Mesendoderm (in vitro differentiated cells): ENCODE results near the gene GRAMD4.

Experiments
- DNase-seq: peaks from one replicate; pipeline ENCODE4 v3.0.0; 2013
- H2AK5ac ChIP-seq: 2 replicates; pipeline ENCODE4 v1.6.1; 2013; ENCODE audit warnings: low read length, inconsistent platforms
- H2BK120ac ChIP-seq: 2 replicates; pipeline ENCODE4 v1.6.1; 2013; ENCODE audit warnings: low read depth, mild to moderate bottlenecking, low read length, moderate library complexity, mixed read lengths
- H2BK15ac ChIP-seq: replicated peaks from 2 replicates; pipeline ENCODE4 v1.6.1; 2013; ENCODE audit warnings: low read depth, mild to moderate bottlenecking, moderate library complexity
- H2BK5ac ChIP-seq: 2 replicates; pipeline ENCODE4 v1.6.1; 2013; ENCODE audit warnings: low read length, inconsistent platforms
- H3K18ac ChIP-seq: 2 replicates; pipeline ENCODE4 v1.6.1; 2013; ENCODE audit warnings: mild to moderate bottlenecking, low read length, mixed read lengths
- H3K23ac ChIP-seq: one replicate; pipeline ENCODE4 v1.6.1; 2013; ENCODE audit warnings: low read length
- H3K27ac ChIP-seq: 2 replicates; pipeline ENCODE4 v1.5.1; 2013; ENCODE audit warnings: low read depth, mild to moderate bottlenecking, inconsistent platforms, low read length, moderate library complexity
- H3K27me3 ChIP-seq: 2 replicates; pipeline ENCODE4 v1.6.1; 2013; ENCODE audit warnings: low read length, control low read depth, mild to moderate bottlenecking, inconsistent platforms; ENCODE audit not compliant: insufficient read depth, poor library complexity
- H3K36me3 ChIP-seq: 2 replicates; pipeline ENCODE4 v1.6.1; 2013; ENCODE audit warnings: low read length, inconsistent platforms; ENCODE audit not compliant: control insufficient read depth, insufficient read depth
- H3K4ac ChIP-seq: one replicate; pipeline ENCODE4 v1.6.1; 2013; ENCODE audit warnings: low read depth, mild to moderate bottlenecking, low read length, moderate library complexity
- H3K4me1 ChIP-seq: 2 replicates; pipeline ENCODE4 v1.6.1; 2013; ENCODE audit warnings: low read depth, low read length, inconsistent platforms; ENCODE audit not compliant: control insufficient read depth
- H3K4me2 ChIP-seq: 2 replicates; pipeline ENCODE4 v1.6.1; 2013; ENCODE audit warnings: low read length
- H3K4me3 ChIP-seq: 2 replicates; pipeline ENCODE4 v1.5.1; 2013; ENCODE audit warnings: mild to moderate bottlenecking, low read length
- H3K56ac ChIP-seq: one replicate; pipeline ENCODE4 v1.6.1; 2013; ENCODE audit warnings: low read length
- H3K79me1 ChIP-seq: 2 replicates; pipeline ENCODE4 v1.6.1; 2013; ENCODE audit warnings: low read length, inconsistent platforms
- H3K79me2 ChIP-seq: 2 replicates; pipeline ENCODE4 v1.6.1; 2013; ENCODE audit warnings: mild to moderate bottlenecking, low read length; ENCODE audit not compliant: control insufficient read depth, insufficient read depth
- H3K9ac ChIP-seq: 2 replicates; pipeline ENCODE4 v1.6.1; 2013; ENCODE audit warnings: low read length, inconsistent platforms
- H4K5ac ChIP-seq: one replicate; pipeline ENCODE4 v1.6.1; 2013; ENCODE audit warnings: low read length
- H4K8ac ChIP-seq: one replicate; pipeline ENCODE4 v1.6.1; 2013; ENCODE audit warnings: low read depth, mild to moderate bottlenecking, control low read depth, low read length, moderate library complexity
- WGBS: extraction: QIAGEN DNeasy Blood & Tissue Kit; methylation state at CpG from one replicate; pipeline ENCODE4 v1.1.7; 2013; ENCODE audit warnings: low lambda C conversion rate, missing lambda C conversion rate; ENCODE audit not compliant: insufficient coverage; ENCODE audit errors: extremely low coverage; 5-methylcytosine and 5-hydroxymethylcytosine counted together

The GRAMD4 gene

GRCh38 chr22:46699091-46699490 lies 78.9 kb downstream of the GRAMD4 start:
- no peak overlapping the region for H2BK5ac ChIP-seq
- WGBS, result no CpG with 5 or more reads among the region's 17 CpGs
- no peak overlapping the region for H2BK120ac ChIP-seq
- no peaks in the 10 kb centered on the region for H3K79me1 ChIP-seq
- H3K9ac ChIP-seq, result no peak overlapping the region
- no peak overlapping the region for H3K18ac ChIP-seq
- no peak overlapping the region for H3K23ac ChIP-seq
- H3K4ac ChIP-seq, result no peak overlapping the region
- no peak overlapping the region for H4K5ac ChIP-seq
- H3K27me3 ChIP-seq, result no peaks in the 10 kb centered on the region
- DNase-seq, result no peak
- no peak overlapping the region for H3K27ac ChIP-seq
- no peak overlapping the region for H3K4me2 ChIP-seq
- peaks cover 18% of the 10 kb centered on the region for H3K36me3 ChIP-seq
- H2BK15ac ChIP-seq, result no peak overlapping the region
- no peak overlapping the region for H2AK5ac ChIP-seq
- no peak overlapping the region for H4K8ac ChIP-seq
- no peaks in the 10 kb centered on the region for H3K79me2 ChIP-seq
- H3K56ac ChIP-seq, result no peak overlapping the region
- H3K4me3 ChIP-seq, result no peak overlapping the region
- no peaks in the 10 kb centered on the region for H3K4me1 ChIP-seq

GRCh38 chr22:46701262-46701661 lies 81.1 kb downstream of the GRAMD4 start:
- H3K79me2 ChIP-seq, result no peaks in the 10 kb centered on the region
- H3K4me1 ChIP-seq, result no peaks in the 10 kb centered on the region
- no peaks in the 10 kb centered on the region for H3K27me3 ChIP-seq
- no peak overlapping the region for H3K56ac ChIP-seq
- WGBS, result no CpG with 5 or more reads among the region's 33 CpGs
- no peak overlapping the region for H2BK5ac ChIP-seq
- H3K79me1 ChIP-seq, result no peaks in the 10 kb centered on the region
- H2BK15ac ChIP-seq, result no peak overlapping the region
- H4K8ac ChIP-seq, result no peak overlapping the region
- no peak overlapping the region for H3K9ac ChIP-seq
- no peak overlapping the region for H4K5ac ChIP-seq
- peaks cover 13% of the 10 kb centered on the region for H3K36me3 ChIP-seq
- no peak overlapping the region for H3K4me3 ChIP-seq
- H3K23ac ChIP-seq, result no peak overlapping the region
- no peak overlapping the region for H3K18ac ChIP-seq
- H2AK5ac ChIP-seq, result no peak overlapping the region
- H2BK120ac ChIP-seq, result no peak overlapping the region
- no peak overlapping the region for H3K4me2 ChIP-seq
- no peak for DNase-seq
- no peak overlapping the region for H3K4ac ChIP-seq
- no peak overlapping the region for H3K27ac ChIP-seq

GRCh38 chr22:46703171-46703995 lies 83.2 kb downstream of the GRAMD4 start:
- Histone ChIP-seq H3K18ac (no peak overlapping the region), H3K4me1 (no peaks in the 10 kb centered on the region), H3K27ac (no peak overlapping the region), H3K27me3 (no peaks in the 10 kb centered on the region), H3K4ac (no peak overlapping the region), H3K4me3 (no peak overlapping the region), H3K79me1 (no peaks in the 10 kb centered on the region), H3K79me2 (no peaks in the 10 kb centered on the region), H3K36me3 (peaks cover 12% of the 10 kb centered on the region), H2BK5ac (no peak overlapping the region), H3K56ac (no peak overlapping the region), H2BK15ac (no peak overlapping the region), H3K9ac (no peak overlapping the region), H3K23ac (no peak overlapping the region), H3K4me2 (no peak overlapping the region), H4K8ac (no peak overlapping the region), H4K5ac (no peak overlapping the region), H2AK5ac (no peak overlapping the region), H2BK120ac (no peak overlapping the region)
- no CpG with 5 or more reads among the region's 26 CpGs for WGBS
- no peak for DNase-seq

- Histone ChIP-seq H2BK15ac (no peak overlapping the region), H2BK5ac (no peak overlapping the region), H3K23ac (no peak overlapping the region), H3K4me1 (no peaks in the 10 kb centered on the region), H3K36me3 (peaks cover 11% of the 10 kb centered on the region), H3K56ac (no peak overlapping the region), H3K27me3 (no peaks in the 10 kb centered on the region), H3K9ac (no peak overlapping the region), H3K18ac (no peak overlapping the region), H2BK120ac (no peak overlapping the region), H3K4ac (no peak overlapping the region), H3K27ac (no peak overlapping the region), H3K79me2 (no peaks in the 10 kb centered on the region), H4K5ac (no peak overlapping the region), H3K4me3 (no peak overlapping the region), H4K8ac (no peak overlapping the region), H3K4me2 (no peak overlapping the region), H3K79me1 (no peaks in the 10 kb centered on the region), H2AK5ac (no peak overlapping the region)
- WGBS, result no CpG with 5 or more reads among the region's 6 CpGs
- DNase-seq, result no peak
Observed at GRCh38 chr22:46703996-46704370, 83.8 kb downstream of the GRAMD4 start.

GRCh38 chr22:46706060-46706459 lies 85.9 kb downstream of the GRAMD4 start:
- no peak overlapping the region for H3K9ac ChIP-seq
- H3K4ac ChIP-seq, result no peak overlapping the region
- H3K27ac ChIP-seq, result no peak overlapping the region
- H3K27me3 ChIP-seq, result no peaks in the 10 kb centered on the region
- no peak overlapping the region for H2BK120ac ChIP-seq
- no peak overlapping the region for H2BK15ac ChIP-seq
- H3K56ac ChIP-seq, result no peak overlapping the region
- no peaks in the 10 kb centered on the region for H3K4me1 ChIP-seq
- H3K79me1 ChIP-seq, result no peaks in the 10 kb centered on the region
- peaks cover 9% of the 10 kb centered on the region for H3K36me3 ChIP-seq
- WGBS, result no CpG with 5 or more reads among the region's 12 CpGs
- no peak overlapping the region for H4K5ac ChIP-seq
- H3K4me2 ChIP-seq, result no peak overlapping the region
- no peak overlapping the region for H3K4me3 ChIP-seq
- no peak for DNase-seq
- no peak overlapping the region for H4K8ac ChIP-seq
- no peak overlapping the region for H3K18ac ChIP-seq
- no peaks in the 10 kb centered on the region for H3K79me2 ChIP-seq
- no peak overlapping the region for H2AK5ac ChIP-seq
- no peak overlapping the region for H2BK5ac ChIP-seq
- no peak overlapping the region for H3K23ac ChIP-seq

GRCh38 chr22:46707305-46707704 lies 87.1 kb downstream of the GRAMD4 start:
- H4K5ac ChIP-seq, result no peak overlapping the region
- H2BK5ac ChIP-seq, result no peak overlapping the region
- H3K79me1 ChIP-seq, result no peaks in the 10 kb centered on the region
- DNase-seq, result no peak
- H3K4me3 ChIP-seq, result no peak overlapping the region
- H2BK120ac ChIP-seq, result no peak overlapping the region
- H3K4ac ChIP-seq, result no peak overlapping the region
- no peak overlapping the region for H3K4me2 ChIP-seq
- H2BK15ac ChIP-seq, result no peak overlapping the region
- no peaks in the 10 kb centered on the region for H3K4me1 ChIP-seq
- no CpG with 5 or more reads among the region's 13 CpGs for WGBS
- H4K8ac ChIP-seq, result no peak overlapping the region
- no peak overlapping the region for H3K27ac ChIP-seq
- no peak overlapping the region for H3K9ac ChIP-seq
- H2AK5ac ChIP-seq, result no peak overlapping the region
- no peaks in the 10 kb centered on the region for H3K27me3 ChIP-seq
- no peaks in the 10 kb centered on the region for H3K79me2 ChIP-seq
- peaks cover 4% of the 10 kb centered on the region for H3K36me3 ChIP-seq
- H3K56ac ChIP-seq, result no peak overlapping the region
- no peak overlapping the region for H3K18ac ChIP-seq
- no peak overlapping the region for H3K23ac ChIP-seq
